WTC11 (cell line): ENCODE measurements around the gene SLC9A2. TPM values are rescaled to one million over a fixed set of nuclear protein-coding genes. Genes with fewer than 3 reads are reported as not detected.

ENCODE experiments used
- ATAC-seq: fragments of 200-7000 bp; cut with Tn5 transposase; 2 replicates; pipeline ENCODE4 v1.10.0; 2021; ENCODE audit warnings: mild to moderate bottlenecking, moderate library complexity
- CTCF ChIA-PET: fragments of 300-600 bp; sonication (Branson Sonifier 250); formaldehyde crosslinking; loops from one replicate; lab custom pipeline; 2021; ENCODE audit warnings: antibody characterized with exemption; lab: Charles Lee
- POLR2A ChIA-PET: fragments of 350-600 bp; sonication (Branson Sonifier 250); formaldehyde crosslinking; loops from one replicate; lab custom pipeline; 2021; ENCODE audit warnings: antibody characterized with exemption; lab: Charles Lee
- DNase-seq: peaks from one replicate; pipeline ENCODE4 v3.0.0; 2021; ENCODE audit warnings: low spot score
- H3K27ac Mint-ChIP-seq: 2 replicates; pipeline ENCODE4 v1.8.0; 2021; ENCODE audit warnings: mixed read lengths
- H3K27me3 Mint-ChIP-seq: 2 replicates; pipeline ENCODE4 v1.8.0; 2021; ENCODE audit warnings: low read depth, mild to moderate bottlenecking, moderate library complexity, mixed read lengths
- H3K36me3 Mint-ChIP-seq: 2 replicates; pipeline ENCODE4 v1.8.0; 2021; ENCODE audit warnings: mixed read lengths
- H3K4me1 Mint-ChIP-seq: 2 replicates; pipeline ENCODE4 v1.8.0; 2022; ENCODE audit warnings: mixed read lengths
- H3K4me3 Mint-ChIP-seq: 2 replicates; pipeline ENCODE4 v1.8.0; 2021; ENCODE audit warnings: mild to moderate bottlenecking, moderate library complexity, mixed read lengths
- H3K9me3 Mint-ChIP-seq: 2 replicates; pipeline ENCODE4 v1.8.0; 2021; ENCODE audit warnings: mixed read lengths
- E2F5 ChIP-seq: sonication (generic); formaldehyde crosslinking; IDR thresholded peaks from 2 replicates; pipeline ENCODE4 v1.8.1; 2022; ENCODE audit warnings: mild to moderate bottlenecking, moderate library complexity, missing genetic modification reagents
- NR2C2 ChIP-seq: sonication (generic); formaldehyde crosslinking; IDR thresholded peaks from 2 replicates; pipeline ENCODE4 v1.8.0; 2022; ENCODE audit warnings: mild to moderate bottlenecking, missing genetic modification reagents
- PRDM15 ChIP-seq: sonication (generic); formaldehyde crosslinking; IDR thresholded peaks from 2 replicates; pipeline ENCODE4 v1.8.0; 2022; ENCODE audit warnings: missing genetic modification reagents
- PRRX2 ChIP-seq: fragments of 250-450 bp; sonication (Bioruptor Pico); IDR thresholded peaks from 2 replicates; pipeline ENCODE4 v1.8.0; 2021; ENCODE audit warnings: mild to moderate bottlenecking
- SP1 ChIP-seq: sonication (generic); formaldehyde crosslinking; conservative IDR thresholded peaks from 2 replicates; pipeline ENCODE4 v1.8.1; 2022; ENCODE audit warnings: missing genetic modification reagents
- USF1 ChIP-seq: sonication (generic); formaldehyde crosslinking; IDR thresholded peaks from 2 replicates; pipeline ENCODE4 v1.8.0; 2022; ENCODE audit warnings: mild to moderate bottlenecking, missing genetic modification reagents
- ZBTB21 ChIP-seq: sonication (generic); formaldehyde crosslinking; IDR thresholded peaks from 2 replicates; pipeline ENCODE4 v1.8.1; 2023; ENCODE audit warnings: mild to moderate bottlenecking, missing genetic modification reagents, borderline replicate concordance
- ZNF423 ChIP-seq: fragments of 250-450 bp; sonication (Bioruptor Pico); IDR thresholded peaks from 2 replicates; pipeline ENCODE4 v2.1.2; 2022; ENCODE audit warnings: mild to moderate bottlenecking, moderate library complexity
- total RNA-seq: library from RNA; stranded (reverse); gene quantifications from 3 replicates; pipeline ENCODE4 v1.2.3, GENCODE V29; 2021
- TF ChIP-seq, protein P1 (sequence below): fragments of 200-600 bp; IDR thresholded peaks from 2 replicates; pipeline ENCODE4 v1.8.0; 2022; ENCODE audit warnings: antibody characterized with exemption

The SLC9A2 gene
- total RNA-seq, 1 experiment from 2014 or later = 0.07 TPM

DNA sequence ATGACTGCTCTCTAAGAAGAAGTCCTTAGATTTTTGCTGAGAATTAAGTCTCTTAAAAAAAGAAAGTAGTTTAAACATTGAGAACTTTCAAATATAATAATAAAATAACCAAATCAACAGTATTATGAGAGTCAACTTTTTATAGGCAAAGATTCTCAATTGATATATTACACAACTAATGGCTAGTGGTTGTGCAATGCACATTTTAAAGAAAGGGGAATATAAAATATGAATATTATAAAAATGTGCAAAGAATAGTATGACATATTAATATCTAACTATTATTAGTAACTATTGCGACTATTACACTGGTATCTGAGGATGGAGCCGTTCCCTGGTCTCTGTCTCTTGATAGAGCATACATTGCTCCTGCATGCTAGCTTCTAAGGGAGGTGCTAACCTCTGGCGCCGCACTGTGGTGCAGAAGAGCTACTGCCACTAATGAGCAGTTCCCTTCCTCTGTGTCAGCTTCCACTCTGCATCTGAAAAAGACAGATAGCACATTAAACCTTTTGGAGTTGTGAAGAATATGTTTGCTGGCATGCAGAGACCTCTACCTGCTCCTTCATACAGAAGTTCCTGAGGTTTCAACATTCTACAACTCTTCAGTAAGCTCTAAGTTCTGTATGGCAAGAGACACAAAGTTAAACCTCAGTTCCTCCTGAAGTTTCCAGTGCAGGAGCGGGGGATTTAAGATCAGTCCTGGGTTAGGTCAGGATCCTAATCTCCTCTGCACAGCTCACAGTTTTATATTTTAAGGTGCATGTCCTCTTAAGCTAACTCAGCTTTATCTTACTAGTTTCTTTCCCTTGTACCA lies 3.5 kb upstream of the SLC9A2 start:
- H3K27me3 Mint-ChIP-seq = peaks cover 45% of the 10 kb centered on the region
- TF ChIP-seq, protein P1, sequence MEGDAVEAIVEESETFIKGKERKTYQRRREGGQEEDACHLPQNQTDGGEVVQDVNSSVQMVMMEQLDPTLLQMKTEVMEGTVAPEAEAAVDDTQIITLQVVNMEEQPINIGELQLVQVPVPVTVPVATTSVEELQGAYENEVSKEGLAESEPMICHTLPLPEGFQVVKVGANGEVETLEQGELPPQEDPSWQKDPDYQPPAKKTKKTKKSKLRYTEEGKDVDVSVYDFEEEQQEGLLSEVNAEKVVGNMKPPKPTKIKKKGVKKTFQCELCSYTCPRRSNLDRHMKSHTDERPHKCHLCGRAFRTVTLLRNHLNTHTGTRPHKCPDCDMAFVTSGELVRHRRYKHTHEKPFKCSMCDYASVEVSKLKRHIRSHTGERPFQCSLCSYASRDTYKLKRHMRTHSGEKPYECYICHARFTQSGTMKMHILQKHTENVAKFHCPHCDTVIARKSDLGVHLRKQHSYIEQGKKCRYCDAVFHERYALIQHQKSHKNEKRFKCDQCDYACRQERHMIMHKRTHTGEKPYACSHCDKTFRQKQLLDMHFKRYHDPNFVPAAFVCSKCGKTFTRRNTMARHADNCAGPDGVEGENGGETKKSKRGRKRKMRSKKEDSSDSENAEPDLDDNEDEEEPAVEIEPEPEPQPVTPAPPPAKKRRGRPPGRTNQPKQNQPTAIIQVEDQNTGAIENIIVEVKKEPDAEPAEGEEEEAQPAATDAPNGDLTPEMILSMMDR = peak; percentile 78
- no peak for TF ChIP-seq ZBTB21
- TF ChIP-seq, all 79 proteins: peak for 1
- Mint-ChIP-seq H3K4me1 (peaks cover 14% of the 10 kb centered on the region), H3K9me3 (no peaks in the 10 kb centered on the region), H3K4me3 (no peak overlapping the region), H3K27ac (no peak overlapping the region), H3K36me3 (no peaks in the 10 kb centered on the region)
- peak; percentile 74 for ATAC-seq
- CTCF ChIA-PET = interaction anchor here (0.6 to 2.1 kb wide), 28 partner anchors 9 to 595 kb away, joined by 3 to 17 read pairs (median 4); partner anchors contain the start of gene SLC9A4
- peak; percentile 57 for DNase-seq
- POLR2A ChIA-PET = no interaction called here

DNA sequence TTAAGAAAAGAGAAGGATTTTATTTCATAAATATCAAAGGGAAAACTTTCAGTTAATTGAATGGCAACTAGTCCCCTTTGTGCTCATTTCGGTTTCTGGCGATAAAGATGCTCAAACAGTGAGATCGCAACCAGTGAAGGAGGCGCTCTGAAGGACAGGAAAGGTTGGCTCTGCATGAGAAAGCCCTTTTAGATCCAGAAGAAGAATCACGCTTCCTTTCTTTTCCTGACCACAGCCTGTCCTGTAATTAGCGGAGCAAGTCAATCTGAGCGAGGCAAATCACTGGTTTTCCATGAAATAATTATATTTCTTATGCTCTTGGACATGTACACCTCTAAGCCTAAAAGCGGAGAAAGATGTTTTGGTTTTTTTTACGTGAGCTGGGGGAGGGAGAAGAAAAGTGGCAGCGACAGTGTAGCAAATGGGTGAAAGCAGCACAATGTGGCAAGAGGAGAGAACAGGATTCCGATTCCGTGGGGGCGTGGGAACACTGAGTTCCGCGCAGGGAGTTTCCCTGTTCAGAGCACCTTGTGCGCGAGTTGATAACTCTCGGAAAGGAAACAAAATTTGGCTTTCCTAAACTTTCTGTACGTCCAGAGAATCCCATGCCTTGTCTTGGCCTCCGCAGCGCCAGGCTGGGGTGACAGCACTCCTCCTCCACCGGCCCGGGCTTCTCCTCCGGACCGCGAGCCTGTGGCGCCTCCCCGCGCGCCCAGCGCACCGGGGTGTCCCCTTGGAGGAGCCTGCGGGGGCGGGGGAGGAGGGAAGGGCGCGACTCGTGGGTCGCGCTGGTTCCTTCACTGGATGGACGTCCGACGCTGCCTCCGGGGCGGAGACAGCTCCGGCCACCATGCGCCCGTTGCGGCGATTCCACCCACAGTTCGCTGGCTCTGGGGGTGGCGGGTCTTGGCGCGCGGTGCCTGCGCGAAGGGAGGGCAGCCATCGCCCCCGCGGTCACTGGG lies 620 bp upstream of the SLC9A2 start:
- no peak overlapping the region for H3K27ac Mint-ChIP-seq
- peak; percentile 30 for DNase-seq
- ChIA-PET CTCF (interaction anchor here (0.7 to 1.5 kb wide), 2 partner anchors 85 to 146 kb away, joined by 3 to 5 read pairs; partner anchors contain the start of gene SLC9A4), POLR2A (interaction anchor here (0.6 kb wide), 1 partner anchor 117 kb away, joined by 3 read pairs; no protein-coding TSS in a partner anchor)
- no peak for TF ChIP-seq USF1
- 0 out of 2 replicates have a peak, but pooled peaks have one; percentile 13 for TF ChIP-seq E2F5 (CRISPR knock-in tag)
- peak; percentile 40; the same call in 1 of the 2 replicates for TF ChIP-seq PRDM15 (CRISPR knock-in tag)
- TF ChIP-seq ZNF423 (CRISPR knock-in tag) = peak; percentile 42; the same call in 1 of the 2 replicates
- H3K27me3 Mint-ChIP-seq = peaks cover 66% of the 10 kb centered on the region
- H3K36me3 Mint-ChIP-seq = no peaks in the 10 kb centered on the region
- H3K4me1 Mint-ChIP-seq = peaks cover 14% of the 10 kb centered on the region
- no peaks in the 10 kb centered on the region for H3K9me3 Mint-ChIP-seq
- peak; percentile 14 for ATAC-seq
- H3K4me3 Mint-ChIP-seq = peak overlapping the region; percentile 83

DNA sequence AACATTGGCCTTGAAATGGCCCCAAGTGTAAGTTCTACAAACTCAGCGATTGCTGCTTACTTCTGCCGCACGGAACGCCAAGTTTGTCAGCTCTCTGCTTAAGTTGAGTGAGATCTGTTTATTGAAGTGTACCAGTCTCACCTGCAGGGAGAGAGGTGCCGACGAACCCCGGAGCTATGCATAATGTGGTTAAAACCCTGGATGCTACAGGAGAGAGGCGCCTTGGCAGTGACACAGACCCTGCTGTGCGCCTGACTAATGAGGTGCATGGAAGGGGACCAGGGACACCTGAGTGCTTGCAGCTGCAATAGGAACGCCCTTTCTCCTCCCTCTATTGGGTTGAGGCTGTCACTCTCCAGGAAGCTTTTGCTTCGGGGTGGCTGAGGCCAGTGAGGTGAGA lies 979 bp downstream of the SLC9A2 start:
- peak overlapping the region; percentile 63 for H3K4me3 Mint-ChIP-seq
- peaks cover 66% of the 10 kb centered on the region for H3K27me3 Mint-ChIP-seq
- ATAC-seq (no peak), DNase-seq (peak; percentile 15)
- no peak for TF ChIP-seq PRRX2 (CRISPR knock-in tag)
- TF ChIP-seq SP1 (CRISPR knock-in tag) = no peak
- TF ChIP-seq NR2C2 (CRISPR knock-in tag) = no peak
- ChIA-PET POLR2A (no interaction called here), CTCF (interaction anchor here (0.8 kb wide), 1 partner anchor 83 kb away, joined by 3 read pairs; no protein-coding TSS in a partner anchor)
- H3K9me3 Mint-ChIP-seq = no peaks in the 10 kb centered on the region
- no peaks in the 10 kb centered on the region for H3K36me3 Mint-ChIP-seq
- peaks cover 14% of the 10 kb centered on the region for H3K4me1 Mint-ChIP-seq
- no peak overlapping the region for H3K27ac Mint-ChIP-seq
